IMR-90 (cell line): ENCODE measurements around the gene PVALEF. TPM values are rescaled to one million over a fixed set of nuclear protein-coding genes. Genes with fewer than 3 reads are reported as not detected.

Source experiments
- ATAC-seq: fragments of 200-7000 bp; cut with Tn5 transposase; 2 replicates; pipeline ENCODE4 v1.9.1; 2020; ENCODE audit warnings: low read depth, mild to moderate bottlenecking, moderate library complexity
- BruUV-seq: library from RNA; stranded (reverse); fragments of 400-500 nt; replicated peaks from 2 replicates; lab custom pipeline; 2021; lab: Mats Ljungman, UMichigan
- CTCF ChIA-PET: fragments of 300-600 bp; formaldehyde crosslinking; extraction: SDS; loops from one replicate; lab custom pipeline; 2021; ENCODE audit warnings: antibody characterized with exemption; lab: Yijun Ruan, JAX
- POLR2A ChIA-PET: fragments of 300-600 bp; sonication (Branson Sonifier 250); formaldehyde crosslinking; loops from one replicate; lab custom pipeline; 2022; ENCODE audit warnings: antibody characterized with exemption; ENCODE audit not compliant: unreplicated experiment; lab: Charles Lee
- DNase-seq: peaks from one replicate; pipeline ENCODE4 v3.0.0; 2013
- H2AFZ ChIP-seq: replicated peaks from 2 replicates; pipeline ENCODE3; 2013; ENCODE audit warnings: low read length, mild to moderate bottlenecking; ENCODE audit not compliant: poor library complexity
- H2AK5ac ChIP-seq: 2 replicates; pipeline ENCODE4 v1.6.1; 2013; ENCODE audit warnings: low read depth, low read length, inconsistent platforms
- H2AK9ac ChIP-seq: replicated peaks from 2 replicates; pipeline ENCODE3; 2013; ENCODE audit warnings: mild to moderate bottlenecking, low read depth, low read length, moderate library complexity; ENCODE audit not compliant: poor library complexity
- H2BK120ac ChIP-seq: 2 replicates; pipeline ENCODE4 v1.6.1; 2013; ENCODE audit warnings: low read depth, low read length, inconsistent platforms
- H2BK15ac ChIP-seq: 3 replicates; pipeline ENCODE4 v1.6.1; 2013; ENCODE audit warnings: low read depth, low read length, inconsistent platforms
- H2BK20ac ChIP-seq: 2 replicates; pipeline ENCODE4 v1.6.1; 2013; ENCODE audit warnings: low read depth, mild to moderate bottlenecking, inconsistent platforms, low read length, moderate library complexity
- H2BK5ac ChIP-seq: 2 replicates; pipeline ENCODE4 v1.6.1; 2013; ENCODE audit warnings: mild to moderate bottlenecking, low read depth, low read length, inconsistent platforms; ENCODE audit not compliant: poor library complexity, severe bottlenecking
- H3K14ac ChIP-seq: replicated peaks from 2 replicates; pipeline ENCODE4 v1.6.1; 2013; ENCODE audit warnings: low read depth, low read length, inconsistent platforms
- H3K18ac ChIP-seq: 2 replicates; pipeline ENCODE4 v1.6.1; 2013; ENCODE audit warnings: low read depth, low read length, control low read depth
- H3K23ac ChIP-seq: 2 replicates; pipeline ENCODE4 v1.6.1; 2013; ENCODE audit warnings: low read depth, low read length, inconsistent platforms
- H3K27ac ChIP-seq: 2 replicates; pipeline ENCODE4 v1.5.1; 2013; ENCODE audit warnings: mild to moderate bottlenecking, control low read depth, low read length; ENCODE audit not compliant: insufficient read depth
- H3K27me3 ChIP-seq: 2 replicates; pipeline ENCODE4 v1.6.1; 2013; ENCODE audit warnings: low read length; ENCODE audit not compliant: control insufficient read depth, insufficient read depth
- H3K36me3 ChIP-seq: 2 replicates; pipeline ENCODE4 v1.6.1; 2013; ENCODE audit warnings: low read length, mixed read lengths; ENCODE audit not compliant: control insufficient read depth, insufficient read depth
- H3K4ac ChIP-seq: 2 replicates; pipeline ENCODE4 v1.6.1; 2013; ENCODE audit warnings: low read depth, low read length, inconsistent platforms
- H3K4me1 ChIP-seq: 2 replicates; pipeline ENCODE4 v1.6.1; 2013; ENCODE audit warnings: low read length, mixed read lengths; ENCODE audit not compliant: control insufficient read depth, insufficient read depth
- H3K4me2 ChIP-seq: 2 replicates; pipeline ENCODE4 v1.6.1; 2013; ENCODE audit warnings: low read depth, mild to moderate bottlenecking, control low read depth, low read length, moderate library complexity
- H3K4me3 ChIP-seq: 2 replicates; pipeline ENCODE4 v1.5.1; 2013; ENCODE audit warnings: low read depth, mild to moderate bottlenecking, control low read depth, low read length, moderate library complexity; ENCODE audit not compliant: insufficient read depth
- H3K56ac ChIP-seq: 2 replicates; pipeline ENCODE4 v1.6.1; 2013; ENCODE audit warnings: low read length, inconsistent platforms; ENCODE audit not compliant: insufficient read depth; ENCODE audit errors: extremely low read depth
- H3K79me1 ChIP-seq, 2 experiments: 2 replicates each; pipeline ENCODE4 v1.6.1; 2013; ENCODE audit warnings: low read length in 2 of 2, inconsistent platforms in 1 of 2, low read depth in 1 of 2
- H3K9ac ChIP-seq: 2 replicates; pipeline ENCODE4 v1.6.1; 2013; ENCODE audit warnings: low read depth, low read length, control low read depth
- H3K9me1 ChIP-seq: 2 replicates; pipeline ENCODE4 v1.6.1; 2013; ENCODE audit warnings: low read length, inconsistent platforms; ENCODE audit not compliant: insufficient read depth
- H3K9me3 ChIP-seq: 2 replicates; pipeline ENCODE4 v1.6.1; 2013; ENCODE audit warnings: low read length; ENCODE audit not compliant: control insufficient read depth, insufficient read depth
- H4K20me1 ChIP-seq: 2 replicates; pipeline ENCODE4 v1.6.1; 2013; ENCODE audit warnings: low read length, inconsistent platforms; ENCODE audit not compliant: insufficient read depth
- H4K5ac ChIP-seq: 2 replicates; pipeline ENCODE4 v1.6.1; 2013; ENCODE audit warnings: mild to moderate bottlenecking, low read depth, low read length, control low read depth
- H4K8ac ChIP-seq, 2 experiments: 2 replicates each; pipeline ENCODE4 v1.6.1; 2013; ENCODE audit warnings: low read depth in 2 of 2, low read length in 2 of 2, control low read depth in 1 of 2, inconsistent platforms in 1 of 2
- H4K91ac ChIP-seq: 2 replicates; pipeline ENCODE4 v1.6.1; 2013; ENCODE audit warnings: low read depth, low read length, inconsistent platforms; ENCODE audit not compliant: insufficient read depth
- BHLHE40 ChIP-seq: fragments of 150-350 bp; IDR thresholded peaks from 2 replicates; pipeline ENCODE4 v1.6.1; 2016; ENCODE audit warnings: mild to moderate bottlenecking, low read depth, low read length
- CEBPB ChIP-seq: IDR thresholded peaks from 2 replicates; pipeline ENCODE4 v1.6.1; 2012; ENCODE audit warnings: low read depth, low read length, improper control_type of control experiment
- CHD1 ChIP-seq: IDR thresholded peaks from 2 replicates; pipeline ENCODE4 v1.6.1; 2012; ENCODE audit warnings: low read depth, low read length, improper control_type of control experiment
- MAFK ChIP-seq: IDR thresholded peaks from 2 replicates; pipeline ENCODE4 v1.6.1; 2012; ENCODE audit warnings: low read depth, low read length, improper control_type of control experiment
- MAZ ChIP-seq: IDR thresholded peaks from 2 replicates; pipeline ENCODE4 v1.6.1; 2012; ENCODE audit warnings: low read depth, mild to moderate bottlenecking, low read length, improper control_type of control experiment, moderate library complexity, borderline replicate concordance
- MXI1 ChIP-seq: IDR thresholded peaks from 2 replicates; pipeline ENCODE4 v1.6.1; 2012; ENCODE audit warnings: low read depth, mild to moderate bottlenecking, low read length, moderate library complexity, borderline replicate concordance
- NFE2L2 ChIP-seq: fragments of 150-350 bp; IDR thresholded peaks from 2 replicates; pipeline ENCODE4 v1.6.1; 2016; ENCODE audit warnings: low read depth, mild to moderate bottlenecking, low read length
- RAD21 ChIP-seq: IDR thresholded peaks from 2 replicates; pipeline ENCODE4 v1.6.1; 2012; ENCODE audit warnings: low read length, improper control_type of control experiment
- RCOR1 ChIP-seq: IDR thresholded peaks from 2 replicates; pipeline ENCODE4 v1.6.1; 2012; ENCODE audit warnings: mild to moderate bottlenecking, low read length, improper control_type of control experiment; ENCODE audit not compliant: insufficient replicate concordance
- RFX5 ChIP-seq: IDR thresholded peaks from 2 replicates; pipeline ENCODE4 v1.8.0; 2012; ENCODE audit warnings: low read depth, mild to moderate bottlenecking, low read length, moderate library complexity
- SMC3 ChIP-seq: fragments of 150-350 bp; IDR thresholded peaks from 2 replicates; pipeline ENCODE4 v1.6.1; 2016; ENCODE audit warnings: low read depth, mild to moderate bottlenecking, antibody characterized with exemption, low read length, moderate library complexity
- WGBS, 2 experiments: methylation state at CpG; one replicate each; pipeline versions ENCODE4 v1.1.5 to v1.1.7; 2013; ENCODE audit warnings: missing lambda C conversion rate in 2 of 2; ENCODE audit not compliant: insufficient read length in 1 of 2; ENCODE audit errors: extremely low coverage in 2 of 2; 5-methylcytosine and 5-hydroxymethylcytosine counted together
- dilution Hi-C: fragments of 300-500 bp; cut with HindIII; formaldehyde crosslinking; loops from one replicate; pipeline ENCODE4 v1.14.3; 2018; ENCODE audit warnings: low sequenced_read_pairs; ENCODE audit not compliant: unreplicated experiment
- in situ Hi-C: fragments of 300-500 bp; cut with MboI; formaldehyde crosslinking; loops from 3 replicates; pipeline ENCODE4 v1.14.3; 2019; ENCODE audit warnings: low sequenced_read_pairs, inconsistent platforms, mixed read lengths
- intact Hi-C: fragments of 100-400 bp; cut with micrococcal nuclease; formaldehyde crosslinking; loops from 2 replicates; pipeline ENCODE4 v1.10.0; 2022
- polyA plus RNA-seq, 3 experiments: library from polyadenylated mRNA; depleted of rRNA; stranded (reverse); fragments of >200 nt; gene quantifications; 2 replicates each; pipeline ENCODE4 v1.2.3, GENCODE V29; 2012; ENCODE audit warnings: low replicate concordance in 1 of 3
- total RNA-seq: library from RNA; depleted of rRNA; stranded (reverse); fragments of >200 nt; gene quantifications from 2 replicates; pipeline ENCODE4 v1.2.3, GENCODE V29; 2012
- TF ChIP-seq, protein P1 (sequence below): conservative IDR thresholded peaks from 2 replicates; pipeline ENCODE4 v1.5.1; 2012; ENCODE audit warnings: mild to moderate bottlenecking, low read depth, low read length, improper control_type of control experiment
- TF ChIP-seq, protein P2 (sequence below): fragments of 150-350 bp; IDR thresholded peaks from 2 replicates; pipeline ENCODE4 v1.6.1; 2017; ENCODE audit warnings: mild to moderate bottlenecking, antibody characterized with exemption, low read length, low read depth
- TF ChIP-seq, protein P3 (sequence below): fragments of 150-350 bp; IDR thresholded peaks from 2 replicates; pipeline ENCODE4 v1.6.1; 2016; ENCODE audit warnings: low read depth, mild to moderate bottlenecking, low read length, moderate library complexity, borderline replicate concordance

The PVALEF gene
- total and polyA plus RNA-seq, 2 of the 4 experiments (the other 2 are of a cell fraction): not detected

DNA sequence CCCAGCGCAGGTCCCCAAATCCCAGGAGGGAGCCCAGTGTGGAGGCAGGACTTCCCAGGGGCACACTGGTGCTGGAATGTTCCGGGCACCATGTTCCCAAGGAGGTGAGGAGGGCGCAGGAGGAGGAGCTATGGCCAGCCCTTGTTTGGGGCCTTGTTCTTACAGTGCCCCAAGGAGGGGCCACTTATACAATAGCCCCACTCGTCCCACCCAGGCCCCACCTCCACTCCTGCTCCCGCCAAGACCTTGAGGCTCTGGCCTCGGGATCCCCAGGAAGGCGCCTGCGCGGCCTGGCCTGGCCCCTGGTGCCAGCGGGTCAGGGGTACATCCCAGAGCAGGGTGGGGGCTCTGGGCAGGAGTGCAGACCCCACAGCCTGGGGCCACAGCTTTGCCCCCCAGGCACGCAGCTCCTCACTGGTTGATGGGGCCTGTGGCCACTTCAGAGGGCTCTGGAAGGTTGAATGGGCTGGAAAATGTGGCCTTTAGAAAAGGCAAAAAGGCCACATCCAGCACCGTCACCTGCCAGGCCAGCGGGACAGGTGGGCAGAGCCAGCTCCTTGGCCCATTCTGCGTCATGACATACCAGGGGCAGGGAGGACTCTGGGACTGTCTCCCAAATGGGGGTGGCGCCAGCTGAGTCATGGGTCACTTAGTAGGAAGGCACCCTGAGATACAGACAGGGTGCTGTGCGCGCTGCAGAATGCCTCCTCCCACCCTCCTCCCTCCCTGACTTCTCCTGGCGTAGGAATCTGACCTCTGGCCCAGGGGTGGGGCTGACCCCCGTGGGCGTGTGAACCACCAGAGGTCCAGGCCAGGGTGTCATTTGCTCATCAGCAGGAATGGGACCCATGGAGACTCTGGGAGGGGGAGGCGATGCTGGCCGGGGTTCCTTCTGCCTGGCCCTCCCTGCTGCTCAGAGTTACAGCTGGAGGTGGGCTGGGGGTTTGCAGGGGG is 32.3 kb upstream of the PVALEF start:
- Histone ChIP-seq H3K9me3 (no peaks in the 10 kb centered on the region), H2BK20ac (no peak overlapping the region), H3K4me3 (no peak overlapping the region), H3K18ac (no peak overlapping the region), H2BK15ac (no peak overlapping the region), H2AK9ac (no peak overlapping the region), H3K9me1 (no peaks in the 10 kb centered on the region), H4K20me1 (no peaks in the 10 kb centered on the region), H2BK5ac (no peak overlapping the region), H3K4me2 (no peak overlapping the region), H3K4ac (no peak overlapping the region), H2BK120ac (no peak overlapping the region), H3K79me1 (no peaks in the 10 kb centered on the region), H4K8ac (no peak overlapping the region), H3K4me1 (no peaks in the 10 kb centered on the region), H3K36me3 (no peaks in the 10 kb centered on the region), H3K27ac (no peak overlapping the region), H3K14ac (no peak overlapping the region), H3K56ac (no peak overlapping the region), H4K91ac (no peak overlapping the region), H2AFZ (no peak overlapping the region), H3K9ac (no peak overlapping the region), H3K23ac (no peak overlapping the region), H2AK5ac (no peak overlapping the region), H4K5ac (no peak overlapping the region), H3K27me3 (peaks cover 21% of the 10 kb centered on the region; the same call in 1 of the 2 replicates)
- dilution Hi-C loops: no loop called here
- BruUV-seq: no TSS peak
- DNase-seq (no peak), ATAC-seq (no peak)
- WGBS, 2 experiments: 67% methylated on average over 3 of the region's 22 CpGs; no CpG with 5 or more reads in 1 of the 2 experiments
- in situ Hi-C loops: no loop called here
- ChIA-PET CTCF (no interaction called here), POLR2A (no interaction called here)
- intact Hi-C loops: no loop called here
- TF ChIP-seq RFX5 (no peak), RCOR1 (no peak), BHLHE40 (no peak), MAZ (no peak), NFE2L2 (no peak), CEBPB (no peak), MAFK (no peak), SMC3 (no peak), RAD21 (no peak), MXI1 (no peak), CHD1 (no peak)
- TF ChIP-seq, protein P1, sequence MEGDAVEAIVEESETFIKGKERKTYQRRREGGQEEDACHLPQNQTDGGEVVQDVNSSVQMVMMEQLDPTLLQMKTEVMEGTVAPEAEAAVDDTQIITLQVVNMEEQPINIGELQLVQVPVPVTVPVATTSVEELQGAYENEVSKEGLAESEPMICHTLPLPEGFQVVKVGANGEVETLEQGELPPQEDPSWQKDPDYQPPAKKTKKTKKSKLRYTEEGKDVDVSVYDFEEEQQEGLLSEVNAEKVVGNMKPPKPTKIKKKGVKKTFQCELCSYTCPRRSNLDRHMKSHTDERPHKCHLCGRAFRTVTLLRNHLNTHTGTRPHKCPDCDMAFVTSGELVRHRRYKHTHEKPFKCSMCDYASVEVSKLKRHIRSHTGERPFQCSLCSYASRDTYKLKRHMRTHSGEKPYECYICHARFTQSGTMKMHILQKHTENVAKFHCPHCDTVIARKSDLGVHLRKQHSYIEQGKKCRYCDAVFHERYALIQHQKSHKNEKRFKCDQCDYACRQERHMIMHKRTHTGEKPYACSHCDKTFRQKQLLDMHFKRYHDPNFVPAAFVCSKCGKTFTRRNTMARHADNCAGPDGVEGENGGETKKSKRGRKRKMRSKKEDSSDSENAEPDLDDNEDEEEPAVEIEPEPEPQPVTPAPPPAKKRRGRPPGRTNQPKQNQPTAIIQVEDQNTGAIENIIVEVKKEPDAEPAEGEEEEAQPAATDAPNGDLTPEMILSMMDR: no peak
- TF ChIP-seq, protein P2, sequence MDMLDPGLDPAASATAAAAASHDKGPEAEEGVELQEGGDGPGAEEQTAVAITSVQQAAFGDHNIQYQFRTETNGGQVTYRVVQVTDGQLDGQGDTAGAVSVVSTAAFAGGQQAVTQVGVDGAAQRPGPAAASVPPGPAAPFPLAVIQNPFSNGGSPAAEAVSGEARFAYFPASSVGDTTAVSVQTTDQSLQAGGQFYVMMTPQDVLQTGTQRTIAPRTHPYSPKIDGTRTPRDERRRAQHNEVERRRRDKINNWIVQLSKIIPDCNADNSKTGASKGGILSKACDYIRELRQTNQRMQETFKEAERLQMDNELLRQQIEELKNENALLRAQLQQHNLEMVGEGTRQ: no peak
- TF ChIP-seq, protein P3, sequence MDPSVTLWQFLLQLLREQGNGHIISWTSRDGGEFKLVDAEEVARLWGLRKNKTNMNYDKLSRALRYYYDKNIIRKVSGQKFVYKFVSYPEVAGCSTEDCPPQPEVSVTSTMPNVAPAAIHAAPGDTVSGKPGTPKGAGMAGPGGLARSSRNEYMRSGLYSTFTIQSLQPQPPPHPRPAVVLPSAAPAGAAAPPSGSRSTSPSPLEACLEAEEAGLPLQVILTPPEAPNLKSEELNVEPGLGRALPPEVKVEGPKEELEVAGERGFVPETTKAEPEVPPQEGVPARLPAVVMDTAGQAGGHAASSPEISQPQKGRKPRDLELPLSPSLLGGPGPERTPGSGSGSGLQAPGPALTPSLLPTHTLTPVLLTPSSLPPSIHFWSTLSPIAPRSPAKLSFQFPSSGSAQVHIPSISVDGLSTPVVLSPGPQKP: no peak
